Measurements from ENCODE around the gene IQCM. TPM values are rescaled to one million over a fixed set of nuclear protein-coding genes. Genes with fewer than 3 reads are reported as not detected.

The IQCM gene
- total RNA-seq: not detected

- TF ChIP-seq CTCF (IDR thresholded peaks at IDR 0.05; ENCODE audit: low read depth): no peak
Measured at GRCh38 chr4:149815743-149816142, at the start of gene IQCM. Gene IQCM, minus strand, starts transcription at chr4:149815843. Its CDS starts 73,152 bp downstream, at chr4:149742691.

GRCh38 chr4:149857446-149857845 lies 41.8 kb upstream of the IQCM start:
- no peak for TF ChIP-seq CTCF (IDR thresholded peaks at IDR 0.05; ENCODE audit: low read depth)

- TF ChIP-seq CTCF (IDR thresholded peaks at IDR 0.05; ENCODE audit: low read depth): no peak
Measured at GRCh38 chr4:149845743-149846142, 30.1 kb upstream of the IQCM start.

GRCh38 chr4:149841686-149842085 lies 26.0 kb upstream of the IQCM start:
- no peak for TF ChIP-seq CTCF (IDR thresholded peaks at IDR 0.05; ENCODE audit: low read depth)

GRCh38 chr4:149838036-149838435 lies 22.4 kb upstream of the IQCM start:
- no peak for TF ChIP-seq CTCF (IDR thresholded peaks at IDR 0.05; ENCODE audit: low read depth)

GRCh38 chr4:149836546-149836945 lies 20.9 kb upstream of the IQCM start:
- TF ChIP-seq CTCF (IDR thresholded peaks at IDR 0.05; ENCODE audit: low read depth): no peak

- no peak for TF ChIP-seq CTCF (IDR thresholded peaks at IDR 0.05; ENCODE audit: low read depth)
Measured at GRCh38 chr4:149835280-149835679, 19.6 kb upstream of the IQCM start.
